SK-N-SH treated with all-trans-retinoic acid at 6 μM for 48 hours (cell line): ENCODE data around the gene C14orf93.

Experiments
- CSRNP3 ChIP-seq: fragments of 250-450 bp; sonication (Bioruptor Pico); IDR thresholded peaks from 2 replicates; pipeline ENCODE4 v1.5.1; 2021; ENCODE audit warnings: mild to moderate bottlenecking, moderate library complexity
- TF ChIP-seq, protein P1 (sequence below): fragments of 250-450 bp; sonication (Bioruptor Pico); IDR thresholded peaks from 2 replicates; pipeline ENCODE4 v1.8.0; 2020; ENCODE audit warnings: mild to moderate bottlenecking, moderate library complexity, borderline replicate concordance

GRCh38 chr14:23052182-23052623, 42.3 kb upstream of the C14orf93 start:
- TF ChIP-seq CSRNP3 (CRISPR knock-in tag): no peak
- TF ChIP-seq, protein P1, sequence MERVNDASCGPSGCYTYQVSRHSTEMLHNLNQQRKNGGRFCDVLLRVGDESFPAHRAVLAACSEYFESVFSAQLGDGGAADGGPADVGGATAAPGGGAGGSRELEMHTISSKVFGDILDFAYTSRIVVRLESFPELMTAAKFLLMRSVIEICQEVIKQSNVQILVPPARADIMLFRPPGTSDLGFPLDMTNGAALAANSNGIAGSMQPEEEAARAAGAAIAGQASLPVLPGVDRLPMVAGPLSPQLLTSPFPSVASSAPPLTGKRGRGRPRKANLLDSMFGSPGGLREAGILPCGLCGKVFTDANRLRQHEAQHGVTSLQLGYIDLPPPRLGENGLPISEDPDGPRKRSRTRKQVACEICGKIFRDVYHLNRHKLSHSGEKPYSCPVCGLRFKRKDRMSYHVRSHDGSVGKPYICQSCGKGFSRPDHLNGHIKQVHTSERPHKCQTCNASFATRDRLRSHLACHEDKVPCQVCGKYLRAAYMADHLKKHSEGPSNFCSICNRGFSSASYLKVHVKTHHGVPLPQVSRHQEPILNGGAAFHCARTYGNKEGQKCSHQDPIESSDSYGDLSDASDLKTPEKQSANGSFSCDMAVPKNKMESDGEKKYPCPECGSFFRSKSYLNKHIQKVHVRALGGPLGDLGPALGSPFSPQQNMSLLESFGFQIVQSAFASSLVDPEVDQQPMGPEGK (CRISPR knock-in tag): no peak
